GM23338 (cell line): ENCODE results near the gene CLDN19. TPM values are rescaled to one million over a fixed set of nuclear protein-coding genes. Genes with fewer than 3 reads are reported as not detected.

Experiments
- ATAC-seq: fragments of 200-7000 bp; cut with Tn5 transposase; 3 replicates; pipeline ENCODE4 v1.9.1; 2020
- DNase-seq: peaks from one replicate; pipeline ENCODE4 v3.0.0-alpha.2; 2015; ENCODE audit warnings: low spot score
- H2AFZ ChIP-seq: fragments of 200-600 bp; sonication (generic); 2 replicates; pipeline ENCODE4 v1.8.0; 2016; ENCODE audit warnings: antibody characterized with exemption, mild to moderate bottlenecking, moderate library complexity
- H3F3A ChIP-seq: fragments of 200-600 bp; sonication (generic); replicated peaks from 2 replicates; pipeline ENCODE4 v1.8.0; 2017; ENCODE audit warnings: antibody characterized with exemption, mixed run types, low read depth
- H3K27ac ChIP-seq: fragments of 200-600 bp; sonication (generic); 2 replicates; pipeline ENCODE4 v1.6.1; 2016; ENCODE audit warnings: low read depth
- H3K27me3 ChIP-seq: fragments of 200-600 bp; sonication (generic); 2 replicates; pipeline ENCODE4 v1.8.0; 2016; ENCODE audit warnings: mild to moderate bottlenecking, mixed run types, moderate library complexity; ENCODE audit not compliant: insufficient read depth
- H3K36me3 ChIP-seq: fragments of 200-600 bp; sonication (generic); 2 replicates; pipeline ENCODE4 v1.8.0; 2016; ENCODE audit warnings: mild to moderate bottlenecking; ENCODE audit not compliant: insufficient read depth
- H3K4me1 ChIP-seq: fragments of 200-600 bp; sonication (generic); 2 replicates; pipeline ENCODE4 v1.8.0; 2016; ENCODE audit warnings: mild to moderate bottlenecking, moderate library complexity; ENCODE audit not compliant: insufficient read depth
- H3K4me2 ChIP-seq: fragments of 200-600 bp; sonication (generic); 2 replicates; pipeline ENCODE4 v1.7.1; 2017; ENCODE audit warnings: mixed run types
- H3K4me3 ChIP-seq: fragments of 200-600 bp; sonication (generic); 2 replicates; pipeline ENCODE4 v1.6.1; 2016; ENCODE audit warnings: mixed run types
- H3K79me2 ChIP-seq: fragments of 200-600 bp; sonication (generic); replicated peaks from 2 replicates; pipeline ENCODE4 v1.8.0; 2017; ENCODE audit warnings: mild to moderate bottlenecking; ENCODE audit not compliant: insufficient read depth
- H3K9me2 ChIP-seq: fragments of 200-600 bp; sonication (generic); 2 replicates; pipeline ENCODE4 v1.8.0; 2017; ENCODE audit not compliant: insufficient read depth
- H4K20me1 ChIP-seq: fragments of 200-600 bp; sonication (generic); replicated peaks from 2 replicates; pipeline ENCODE4 v1.8.0; 2017; ENCODE audit warnings: mild to moderate bottlenecking; ENCODE audit not compliant: insufficient read depth
- H3K27ac Mint-ChIP-seq: 2 replicates; pipeline ENCODE4 v1.8.0; 2020; ENCODE audit warnings: inconsistent platforms, mild to moderate bottlenecking, moderate library complexity, mixed read lengths
- H3K27me3 Mint-ChIP-seq: 3 replicates; pipeline ENCODE4 v1.8.0; 2022; ENCODE audit warnings: low read depth, mild to moderate bottlenecking, moderate library complexity, mixed read lengths, inconsistent platforms; ENCODE audit not compliant: insufficient read depth, poor library complexity
- H3K36me3 Mint-ChIP-seq: 3 replicates; pipeline ENCODE4 v1.8.0; 2021; ENCODE audit warnings: low read depth, mild to moderate bottlenecking, inconsistent platforms, moderate library complexity, mixed read lengths
- H3K4me1 Mint-ChIP-seq: 3 replicates; pipeline ENCODE4 v1.8.0; 2020; ENCODE audit warnings: mild to moderate bottlenecking, inconsistent platforms, mixed read lengths
- H3K4me3 Mint-ChIP-seq: 3 replicates; pipeline ENCODE4 v1.8.0; 2021; ENCODE audit warnings: moderate library complexity, mild to moderate bottlenecking, inconsistent platforms, mixed read lengths
- H3K9me3 Mint-ChIP-seq: 3 replicates; pipeline ENCODE4 v1.8.0; 2020; ENCODE audit warnings: moderate library complexity, mild to moderate bottlenecking, inconsistent platforms, mixed read lengths
- CREB1 ChIP-seq: fragments of 250-450 bp; sonication (Bioruptor Pico); IDR thresholded peaks from 2 replicates; pipeline ENCODE4 v1.5.0; 2020; ENCODE audit warnings: low read depth, mild to moderate bottlenecking, moderate library complexity
- EZH2phosphoT487 ChIP-seq: fragments of 200-600 bp; sonication (generic); IDR thresholded peaks from one replicate; pipeline ENCODE4 v1.8.1; 2018; ENCODE audit warnings: antibody characterized with exemption; ENCODE audit not compliant: unreplicated experiment
- JUNB ChIP-seq: IDR thresholded peaks from one replicate; pipeline ENCODE4 v1.6.1; 2016; ENCODE audit warnings: antibody characterized with exemption; ENCODE audit not compliant: unreplicated experiment
- NANOG ChIP-seq: IDR thresholded peaks from 2 replicates; pipeline ENCODE4 v1.6.1; 2016; ENCODE audit warnings: antibody characterized with exemption, borderline replicate concordance
- STAT1 ChIP-seq: IDR thresholded peaks from one replicate; pipeline ENCODE4 v1.6.1; 2016; ENCODE audit warnings: antibody characterized with exemption; ENCODE audit not compliant: unreplicated experiment
- ZNF114 ChIP-seq: fragments of 250-450 bp; sonication (Bioruptor Pico); IDR thresholded peaks from 2 replicates; pipeline ENCODE4 v1.5.0; 2020; ENCODE audit warnings: mild to moderate bottlenecking, moderate library complexity
- ZNF331 ChIP-seq: fragments of 250-450 bp; sonication (Bioruptor Pico); IDR thresholded peaks from 2 replicates; pipeline ENCODE4 v1.5.0; 2020; ENCODE audit warnings: low read depth, mild to moderate bottlenecking, moderate library complexity
- polyA plus RNA-seq: library from polyadenylated mRNA; unstranded; fragments of >200 nt; fragmentation: Nextera tagmentation; extraction: Ambion mirVana; gene quantifications from 2 replicates; pipeline ENCODE4 v1.2.1, GENCODE V29; 2016
- total RNA-seq: library from RNA; depleted of rRNA; stranded (reverse); fragments of >200 nt; shearing (Covaris generic); gene quantifications from 2 replicates; pipeline ENCODE4 v1.2.3, GENCODE V29; 2014
- TF ChIP-seq, protein P1 (sequence below): IDR thresholded peaks from one replicate; pipeline ENCODE4 v1.6.1; 2018; ENCODE audit warnings: antibody characterized with exemption; ENCODE audit not compliant: unreplicated experiment
- TF ChIP-seq, protein P2 (sequence below), 2 experiments: fragments of 200-600 bp in 1 of 2; sonication (generic) in 1 of 2; conservative IDR thresholded peaks; 2 replicates each; pipeline versions ENCODE4 v1.5.1 to v1.6.1; 2016 to 2017; ENCODE audit warnings: antibody characterized with exemption in 2 of 2, low read depth in 2 of 2, mild to moderate bottlenecking in 2 of 2, moderate library complexity in 1 of 2

Gene CLDN19
- total and polyA plus RNA-seq, 2 experiments from 2014 or later = 2.6 to 12.8 TPM

DNA sequence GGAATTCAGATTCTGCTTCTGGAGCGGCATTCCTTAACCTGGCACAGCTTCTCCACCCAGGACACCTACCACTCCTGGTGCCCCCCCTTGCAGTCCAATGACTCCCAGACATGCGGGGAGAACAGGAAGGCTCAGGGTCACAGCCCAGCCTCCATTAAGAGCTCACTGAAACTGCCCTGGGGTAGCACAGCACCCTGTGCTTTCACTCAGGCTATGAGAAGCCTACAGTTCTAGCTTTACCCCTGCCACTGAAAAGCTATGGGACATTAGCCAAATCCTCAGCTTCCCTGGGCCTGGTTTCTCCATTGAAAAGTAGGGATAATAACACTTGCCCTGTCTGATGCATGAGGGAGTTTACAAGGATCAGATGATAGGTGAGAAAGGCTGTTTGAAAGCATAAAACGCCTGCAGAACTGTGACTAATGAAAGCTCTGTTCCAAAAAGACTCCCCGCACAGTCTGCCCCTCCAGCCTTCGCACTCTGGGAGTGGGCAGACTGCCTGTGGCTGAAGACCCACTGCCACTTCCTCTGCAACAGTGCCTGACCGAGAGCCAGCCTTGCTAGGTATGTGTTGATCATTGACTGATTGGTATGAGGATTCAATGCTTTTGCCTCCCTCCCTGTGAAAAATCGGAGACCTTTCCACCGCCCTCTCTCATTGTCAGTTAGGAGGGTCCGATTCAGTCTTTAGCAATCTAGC lies 2.7 kb upstream of the CLDN19 start (continued):
- TF ChIP-seq, protein P1, sequence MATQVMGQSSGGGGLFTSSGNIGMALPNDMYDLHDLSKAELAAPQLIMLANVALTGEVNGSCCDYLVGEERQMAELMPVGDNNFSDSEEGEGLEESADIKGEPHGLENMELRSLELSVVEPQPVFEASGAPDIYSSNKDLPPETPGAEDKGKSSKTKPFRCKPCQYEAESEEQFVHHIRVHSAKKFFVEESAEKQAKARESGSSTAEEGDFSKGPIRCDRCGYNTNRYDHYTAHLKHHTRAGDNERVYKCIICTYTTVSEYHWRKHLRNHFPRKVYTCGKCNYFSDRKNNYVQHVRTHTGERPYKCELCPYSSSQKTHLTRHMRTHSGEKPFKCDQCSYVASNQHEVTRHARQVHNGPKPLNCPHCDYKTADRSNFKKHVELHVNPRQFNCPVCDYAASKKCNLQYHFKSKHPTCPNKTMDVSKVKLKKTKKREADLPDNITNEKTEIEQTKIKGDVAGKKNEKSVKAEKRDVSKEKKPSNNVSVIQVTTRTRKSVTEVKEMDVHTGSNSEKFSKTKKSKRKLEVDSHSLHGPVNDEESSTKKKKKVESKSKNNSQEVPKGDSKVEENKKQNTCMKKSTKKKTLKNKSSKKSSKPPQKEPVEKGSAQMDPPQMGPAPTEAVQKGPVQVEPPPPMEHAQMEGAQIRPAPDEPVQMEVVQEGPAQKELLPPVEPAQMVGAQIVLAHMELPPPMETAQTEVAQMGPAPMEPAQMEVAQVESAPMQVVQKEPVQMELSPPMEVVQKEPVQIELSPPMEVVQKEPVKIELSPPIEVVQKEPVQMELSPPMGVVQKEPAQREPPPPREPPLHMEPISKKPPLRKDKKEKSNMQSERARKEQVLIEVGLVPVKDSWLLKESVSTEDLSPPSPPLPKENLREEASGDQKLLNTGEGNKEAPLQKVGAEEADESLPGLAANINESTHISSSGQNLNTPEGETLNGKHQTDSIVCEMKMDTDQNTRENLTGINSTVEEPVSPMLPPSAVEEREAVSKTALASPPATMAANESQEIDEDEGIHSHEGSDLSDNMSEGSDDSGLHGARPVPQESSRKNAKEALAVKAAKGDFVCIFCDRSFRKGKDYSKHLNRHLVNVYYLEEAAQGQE = no peak
- no peak for TF ChIP-seq ZNF331

DNA sequence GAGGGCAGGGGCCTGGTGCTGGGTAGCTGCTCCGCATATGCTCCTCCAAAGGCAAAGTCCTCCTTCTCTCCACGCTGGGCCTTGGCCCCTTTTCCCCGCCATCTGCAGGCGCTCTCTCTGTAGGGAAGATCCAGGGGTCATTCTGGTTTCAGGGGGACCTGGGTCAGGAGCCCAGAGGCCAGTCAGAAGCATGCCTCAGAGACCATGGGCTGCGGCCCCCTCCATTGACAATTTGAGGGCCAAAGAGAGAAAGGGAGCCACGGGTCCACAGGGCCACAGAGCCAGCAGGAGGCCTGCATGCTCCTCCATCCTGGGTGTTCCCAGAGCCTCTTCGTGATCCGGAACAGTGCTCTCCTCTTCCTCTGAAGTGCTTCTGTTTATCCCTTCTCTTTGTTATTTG lies 2.1 kb upstream of the CLDN19 start:
- Mint-ChIP-seq H3K27me3 (peaks cover 13% of the 10 kb centered on the region), H3K36me3 (peaks cover 10% of the 10 kb centered on the region; the same call in 2 of the 3 replicates), H3K27ac (no peak overlapping the region), H3K9me3 (no peaks in the 10 kb centered on the region), H3K4me1 (peaks cover 42% of the 10 kb centered on the region), H3K4me3 (no peak overlapping the region)
- peaks cover 22% of the 10 kb centered on the region for H3K4me1 ChIP-seq
- no peaks in the 10 kb centered on the region for H4K20me1 ChIP-seq
- H3K9me2 ChIP-seq = no peaks in the 10 kb centered on the region
- H3K79me2 ChIP-seq = no peaks in the 10 kb centered on the region
- no peak overlapping the region for H3K27ac ChIP-seq
- H3K4me2 ChIP-seq = no peak overlapping the region
- H2AFZ ChIP-seq = no peak overlapping the region
- H3K4me3 ChIP-seq = no peak overlapping the region
- H3K36me3 ChIP-seq = no peaks in the 10 kb centered on the region
- H3K27me3 ChIP-seq = no peaks in the 10 kb centered on the region
- ATAC-seq = no peak
- TF ChIP-seq CREB1 (CRISPR knock-in tag) = no peak
- no peak for TF ChIP-seq JUNB
- TF ChIP-seq, protein P2, sequence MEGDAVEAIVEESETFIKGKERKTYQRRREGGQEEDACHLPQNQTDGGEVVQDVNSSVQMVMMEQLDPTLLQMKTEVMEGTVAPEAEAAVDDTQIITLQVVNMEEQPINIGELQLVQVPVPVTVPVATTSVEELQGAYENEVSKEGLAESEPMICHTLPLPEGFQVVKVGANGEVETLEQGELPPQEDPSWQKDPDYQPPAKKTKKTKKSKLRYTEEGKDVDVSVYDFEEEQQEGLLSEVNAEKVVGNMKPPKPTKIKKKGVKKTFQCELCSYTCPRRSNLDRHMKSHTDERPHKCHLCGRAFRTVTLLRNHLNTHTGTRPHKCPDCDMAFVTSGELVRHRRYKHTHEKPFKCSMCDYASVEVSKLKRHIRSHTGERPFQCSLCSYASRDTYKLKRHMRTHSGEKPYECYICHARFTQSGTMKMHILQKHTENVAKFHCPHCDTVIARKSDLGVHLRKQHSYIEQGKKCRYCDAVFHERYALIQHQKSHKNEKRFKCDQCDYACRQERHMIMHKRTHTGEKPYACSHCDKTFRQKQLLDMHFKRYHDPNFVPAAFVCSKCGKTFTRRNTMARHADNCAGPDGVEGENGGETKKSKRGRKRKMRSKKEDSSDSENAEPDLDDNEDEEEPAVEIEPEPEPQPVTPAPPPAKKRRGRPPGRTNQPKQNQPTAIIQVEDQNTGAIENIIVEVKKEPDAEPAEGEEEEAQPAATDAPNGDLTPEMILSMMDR (conservative IDR thresholded peaks at IDR 0.05; ENCODE audit: low read depth in 2 of 2) = no peak
- TF ChIP-seq EZH2phosphoT487 = no peak
- no peak for DNase-seq
- H3F3A ChIP-seq = no peaks in the 10 kb centered on the region

DNA sequence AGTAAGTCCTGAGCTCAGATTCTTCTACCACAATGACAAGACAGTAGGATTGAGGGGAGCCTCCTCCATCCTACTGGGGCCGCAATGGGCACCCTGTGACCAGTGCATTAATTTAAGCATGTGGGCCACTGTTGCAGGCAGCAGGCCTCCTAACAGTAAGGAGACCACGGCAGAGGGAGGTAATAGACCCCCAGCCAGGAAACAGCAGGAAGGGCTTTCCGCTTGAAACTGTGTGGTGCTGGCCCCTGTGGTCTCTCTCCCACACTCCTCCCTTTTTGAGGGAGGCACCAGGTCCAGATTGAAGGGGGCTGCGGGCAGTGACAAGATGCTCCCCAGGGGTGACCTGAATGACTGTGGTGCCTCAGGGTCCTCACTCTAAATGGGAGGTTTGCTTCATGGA lies 1.7 kb upstream of the CLDN19 start:
- Histone ChIP-seq H3F3A (no peaks in the 10 kb centered on the region), H3K4me1 (peaks cover 22% of the 10 kb centered on the region), H3K27ac (no peak overlapping the region), H3K36me3 (no peaks in the 10 kb centered on the region), H3K9me2 (no peaks in the 10 kb centered on the region), H3K4me3 (no peak overlapping the region), H3K4me2 (no peak overlapping the region), H3K27me3 (no peaks in the 10 kb centered on the region), H4K20me1 (no peaks in the 10 kb centered on the region), H2AFZ (peak overlapping the region; percentile 69), H3K79me2 (no peaks in the 10 kb centered on the region)
- Mint-ChIP-seq H3K4me1 (peaks cover 42% of the 10 kb centered on the region), H3K9me3 (no peaks in the 10 kb centered on the region), H3K27ac (no peak overlapping the region), H3K4me3 (no peak overlapping the region), H3K27me3 (peaks cover 11% of the 10 kb centered on the region), H3K36me3 (peaks cover 8% of the 10 kb centered on the region; the same call in 2 of the 3 replicates)
- no peak for ATAC-seq
- no peak for DNase-seq
- TF ChIP-seq STAT1 (no peak), ZNF114 (CRISPR knock-in tag) (no peak), EZH2phosphoT487 (no peak), CREB1 (CRISPR knock-in tag) (no peak), NANOG (no peak)
- TF ChIP-seq, protein P1 = no peak
